Inferior parietal cortex (tissue), 1 donor: Measurements from ENCODE around the gene NOS1.
"Not testable (repeated sequence)": the region's sequence is repeated elsewhere in the genome, so short reads cannot be mapped to it uniquely, and the experiment has no call there.

Experiments used
- DNase-seq: peaks from one replicate; pipeline ENCODE4 v3.0.0-alpha.2; 2016; ENCODE audit errors: extremely low spot score

NOS1 gene

DNA sequence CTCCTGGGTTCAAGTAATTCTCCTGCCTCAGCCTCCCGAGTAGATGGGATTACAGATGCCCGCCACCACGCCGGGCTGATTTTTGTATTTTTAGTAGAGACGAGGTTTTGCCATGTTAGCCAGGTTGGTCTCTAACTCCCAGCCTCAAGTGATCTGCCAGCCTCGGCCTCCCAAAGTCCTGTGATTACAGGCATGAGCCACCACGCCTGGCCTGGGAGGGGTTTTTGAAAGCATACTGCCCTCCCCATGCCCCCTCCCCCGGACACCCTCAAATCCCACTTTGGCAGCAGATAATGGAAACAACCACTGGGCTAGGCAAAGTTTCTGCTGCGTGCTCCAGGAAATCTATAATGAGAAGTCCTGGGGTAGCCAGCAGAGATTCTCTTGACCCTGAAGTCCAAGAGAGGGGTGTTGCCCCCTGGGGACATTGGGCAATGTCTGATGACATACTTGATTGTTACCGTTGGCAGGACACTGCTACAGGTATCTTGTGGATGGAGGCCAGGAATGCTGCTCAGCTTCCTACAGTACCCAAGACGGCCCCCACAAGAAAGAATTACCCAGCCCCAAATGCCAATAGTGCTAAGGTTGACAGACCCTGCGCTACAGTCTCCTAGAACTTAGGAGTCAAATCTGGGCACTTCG is 152.5 kb downstream of the NOS1 start:
- DNase-seq, result no peak

GRCh38 chr12:117208206-117208605 is 153.2 kb downstream of the NOS1 start:
- DNase-seq, result no peak

DNA sequence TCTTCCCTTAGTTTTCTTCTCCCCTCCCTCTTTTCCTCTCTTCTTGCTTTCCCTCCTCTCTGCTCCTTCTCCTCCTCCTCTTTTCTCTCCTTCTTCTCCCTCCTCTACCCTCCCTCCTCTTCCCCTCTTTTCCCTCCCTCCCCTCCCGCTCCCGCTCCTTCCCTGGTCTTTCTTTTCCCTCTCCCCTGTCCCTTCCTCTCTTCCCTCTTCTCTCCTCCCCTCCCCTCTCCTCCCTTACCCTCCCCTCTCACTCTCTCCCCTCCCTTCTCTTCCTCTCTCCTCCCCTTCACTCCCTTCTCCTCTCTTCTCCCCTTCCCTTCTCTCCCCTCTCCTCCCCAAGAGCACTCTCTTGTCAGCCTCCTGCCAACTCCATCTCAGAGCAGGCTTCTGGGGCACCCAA is 153.8 kb downstream of the NOS1 start:
- no peak for DNase-seq

DNA sequence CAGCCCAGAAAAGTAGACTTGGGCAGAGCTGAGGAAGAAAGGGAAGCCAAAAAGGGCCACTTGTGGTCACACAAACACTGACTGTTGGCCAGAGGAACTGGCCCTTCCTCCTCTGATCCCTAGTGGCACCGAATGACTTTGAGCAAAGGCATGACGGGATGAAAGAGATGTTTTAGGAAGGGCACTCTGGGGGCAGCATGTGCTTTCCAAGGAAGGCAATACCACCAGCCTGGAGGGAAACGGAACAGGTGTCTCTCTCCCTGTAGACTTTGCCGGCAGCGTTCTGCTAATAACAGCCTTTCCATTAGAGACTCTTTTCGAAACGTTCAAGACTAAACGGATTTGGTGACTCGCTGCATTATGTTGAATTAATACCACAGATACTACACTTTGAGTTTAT is 158.9 kb downstream of the NOS1 start:
- DNase-seq, result no peak

DNA sequence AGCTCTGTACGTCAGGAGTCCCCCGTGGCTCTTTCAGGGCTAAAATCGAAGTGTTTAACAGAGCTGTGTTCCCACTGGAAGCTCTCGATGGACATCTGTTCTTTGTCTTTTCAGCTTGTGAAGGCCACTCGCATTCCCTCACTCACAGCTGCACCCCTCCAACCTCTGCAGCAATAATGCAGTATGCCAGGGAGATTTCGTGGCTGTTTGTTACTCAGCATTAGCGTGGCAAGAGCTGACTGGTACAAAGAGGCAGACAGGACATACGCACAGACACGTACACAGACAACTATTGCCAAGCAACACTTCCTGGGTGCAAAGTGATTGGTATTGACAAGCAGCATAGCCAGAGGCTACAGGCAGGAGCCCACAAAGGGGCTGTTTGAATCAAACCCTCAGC is 159.4 kb downstream of the NOS1 start:
- no peak for DNase-seq

DNA sequence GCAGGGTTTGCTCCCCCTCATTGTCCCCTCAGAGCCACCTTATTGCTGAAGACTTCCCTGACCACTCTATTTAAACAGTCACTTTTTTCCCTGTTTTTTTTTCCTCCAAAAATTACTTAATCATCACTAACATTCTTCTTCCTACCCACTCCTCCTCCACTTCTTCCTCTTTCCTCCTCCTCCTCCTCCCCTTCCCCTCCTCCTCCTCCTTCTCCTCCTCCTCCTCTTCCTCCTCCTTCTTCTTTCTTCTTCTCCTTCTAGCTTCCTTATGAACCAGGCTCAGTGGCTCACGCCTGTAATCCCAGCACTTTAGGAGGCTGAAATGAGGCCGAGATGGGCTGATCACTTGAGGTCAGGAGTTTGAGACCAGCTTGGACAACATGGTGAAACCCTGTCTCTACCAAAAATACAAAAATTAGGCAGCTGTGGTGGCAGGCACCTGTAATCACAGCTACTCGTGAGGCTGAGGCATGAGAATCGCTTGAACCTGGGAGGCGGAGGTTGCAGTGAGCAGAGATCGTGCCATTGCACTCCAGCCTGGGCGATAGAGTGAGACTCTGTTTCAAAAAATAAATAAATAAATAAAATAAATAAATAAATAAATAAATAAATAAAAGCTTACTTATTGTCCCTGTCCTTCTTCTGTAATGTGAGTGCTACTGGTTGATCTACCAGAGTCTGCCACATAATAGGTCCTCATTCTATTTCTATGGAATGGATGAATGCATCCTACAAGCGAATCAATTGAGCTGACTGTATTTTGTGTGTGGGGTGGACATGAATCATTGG is 161.3 kb downstream of the NOS1 start:
- not testable (repeated sequence) for DNase-seq

GRCh38 chr12:117196334-117196733 is 165.1 kb downstream of the NOS1 start:
- DNase-seq, result not testable (repeated sequence)

- DNase-seq, result not testable (repeated sequence)
These were observed 166.4 kb downstream of the NOS1 start for GRCh38 chr12:117195027-117195426.

GRCh38 chr12:117193903-117194302 is 167.5 kb downstream of the NOS1 start:
- no peak for DNase-seq

- not testable (repeated sequence) for DNase-seq
These were observed 168.8 kb downstream of the NOS1 start for GRCh38 chr12:117192581-117192980.

- no peak for DNase-seq
These were observed 169.4 kb downstream of the NOS1 start for GRCh38 chr12:117192057-117192456.

DNA sequence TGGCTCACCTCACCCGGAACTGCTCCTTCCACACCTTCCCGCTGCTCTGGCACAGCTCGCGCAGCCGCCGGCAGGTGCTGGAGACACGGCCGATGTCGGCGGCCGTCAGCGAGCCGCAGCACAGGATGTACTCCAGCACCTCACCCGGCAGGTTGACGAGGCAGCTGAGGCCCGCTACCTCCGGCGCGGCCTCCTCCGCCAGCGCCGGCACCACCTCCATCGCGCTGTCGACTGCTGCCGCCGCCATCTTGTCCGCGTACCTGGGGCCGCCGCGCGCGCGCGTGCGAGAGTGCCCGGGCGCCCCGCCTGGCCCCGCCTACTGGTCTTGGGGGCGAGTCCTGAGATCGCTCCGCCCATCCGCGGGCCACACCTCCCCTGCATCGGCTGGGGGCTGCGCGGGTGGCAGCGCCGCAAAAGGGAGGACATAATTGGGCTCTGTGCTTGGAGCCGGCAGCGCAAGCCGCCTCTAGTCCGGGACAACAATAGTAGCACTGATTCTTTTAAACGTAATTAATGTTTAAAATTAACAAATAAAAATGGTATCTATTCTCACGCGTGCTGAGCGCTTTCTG is 171.1 kb downstream of the NOS1 start, which contains the start of gene FBXO21:
Gene FBXO21, minus strand, starts transcription at position 261 of the 572 bp plus-strand sequence. Its CDS starts 14 bp downstream, at position 247.
- DNase-seq, result peak; percentile 89

DNA sequence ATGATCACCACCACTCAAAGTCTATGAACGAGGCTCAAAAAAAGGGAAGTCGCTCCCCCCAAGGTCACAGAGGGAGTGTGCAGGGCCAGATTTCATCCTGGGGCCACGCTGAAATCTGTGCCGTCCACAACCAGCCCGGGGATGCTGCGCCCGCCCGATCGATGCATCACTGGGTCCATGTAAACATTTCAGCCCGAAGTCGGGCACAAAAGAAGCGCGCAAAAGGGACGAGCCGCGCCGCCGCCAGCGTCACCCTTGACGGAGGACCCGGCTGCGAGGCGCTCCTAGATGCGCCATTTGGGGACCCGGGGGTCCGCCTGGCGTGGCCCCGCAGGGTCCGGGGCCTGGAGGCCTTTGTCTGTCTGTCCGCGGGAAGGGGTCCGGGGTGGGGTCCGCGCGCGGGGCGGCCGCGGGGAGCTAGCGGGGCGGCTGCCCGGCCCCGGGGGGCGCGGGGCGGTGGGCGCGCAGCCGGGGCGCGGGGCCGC is 171.7 kb downstream of the NOS1 start:
- DNase-seq, result peak; percentile 25

DNA sequence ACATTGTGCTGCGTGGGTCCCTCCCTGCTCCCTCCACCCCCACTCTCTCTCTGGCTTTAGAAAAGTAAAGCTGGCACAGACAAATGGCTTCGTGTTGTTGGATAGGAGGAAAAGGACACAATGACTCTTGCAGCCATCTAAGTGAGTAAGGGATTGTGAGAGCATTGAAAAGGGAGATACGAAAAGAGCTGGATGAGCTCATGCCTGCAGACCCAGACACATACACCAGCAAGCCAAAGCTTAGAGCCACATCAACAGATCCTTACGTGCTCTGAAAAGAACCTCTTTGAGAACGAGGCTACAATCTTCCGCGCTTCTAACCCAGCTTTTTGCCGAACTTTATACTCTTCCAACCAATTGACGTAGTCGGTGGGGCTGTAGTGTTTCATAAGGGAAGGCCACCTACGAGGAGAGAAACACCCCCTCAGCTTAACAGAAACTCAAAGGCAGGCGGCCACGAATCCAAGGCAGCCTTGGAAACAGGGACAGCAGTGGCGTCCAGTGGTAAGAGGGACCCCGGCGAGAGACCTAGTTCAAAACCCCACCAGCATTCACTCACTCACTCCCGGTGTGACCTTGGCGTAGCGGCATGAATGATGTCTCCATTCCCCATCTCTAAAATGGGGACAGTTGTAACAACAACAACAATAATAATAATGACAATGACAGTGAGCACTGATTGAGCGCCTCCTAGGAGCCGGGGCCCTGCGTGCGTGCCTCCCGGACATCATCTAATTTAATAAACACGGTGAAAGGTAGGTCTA is 172.3 kb downstream of the NOS1 start:
- DNase-seq, result peak; percentile 69

DNA sequence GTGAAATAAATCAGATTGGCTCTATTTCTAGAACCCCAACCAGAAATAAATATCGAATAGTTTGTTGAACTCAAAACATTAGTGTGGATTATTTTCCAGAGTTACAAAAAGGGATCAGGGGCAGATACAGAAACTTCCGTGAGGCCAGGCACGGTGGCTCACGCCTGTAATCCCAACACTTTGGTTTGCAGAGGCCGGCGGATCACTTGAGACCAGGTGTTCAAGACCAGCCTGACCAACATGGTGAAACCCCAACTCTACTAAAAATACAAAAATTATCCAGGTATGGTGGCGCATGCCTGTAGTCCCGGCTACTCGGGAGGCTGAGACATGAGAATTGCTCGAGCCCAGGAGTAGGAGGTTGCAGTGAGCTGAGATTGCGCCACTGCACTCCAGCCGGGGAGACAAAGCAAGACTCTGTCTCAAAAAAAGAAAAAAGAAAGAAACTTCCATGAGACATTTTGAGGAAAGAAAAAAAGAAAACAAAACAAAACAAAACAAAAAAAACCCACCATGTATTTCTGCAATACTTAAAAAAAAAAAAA is 173.2 kb downstream of the NOS1 start:
- DNase-seq, result no peak

DNA sequence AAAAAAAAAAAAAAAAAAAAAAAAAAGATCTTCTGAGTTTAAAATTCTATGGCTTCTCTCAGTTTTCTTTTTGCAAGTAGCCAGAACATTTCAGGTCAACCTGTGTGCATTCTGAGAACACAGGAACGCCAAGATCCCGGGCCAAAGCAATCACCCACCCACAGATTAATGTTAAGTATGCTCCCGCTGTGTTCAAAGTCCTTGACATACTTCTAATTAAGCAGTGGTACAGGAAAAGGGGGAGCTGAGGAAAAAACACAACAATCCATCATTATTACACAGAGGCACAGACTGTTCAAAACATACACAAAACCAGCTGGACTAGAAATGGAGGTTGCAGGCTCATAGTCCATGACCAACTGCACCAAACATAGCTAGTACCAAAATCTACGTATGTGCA is 174.0 kb downstream of the NOS1 start:
- no peak for DNase-seq

- no peak for DNase-seq
These were observed 178.6 kb downstream of the NOS1 start for GRCh38 chr12:117182866-117183265.

DNA sequence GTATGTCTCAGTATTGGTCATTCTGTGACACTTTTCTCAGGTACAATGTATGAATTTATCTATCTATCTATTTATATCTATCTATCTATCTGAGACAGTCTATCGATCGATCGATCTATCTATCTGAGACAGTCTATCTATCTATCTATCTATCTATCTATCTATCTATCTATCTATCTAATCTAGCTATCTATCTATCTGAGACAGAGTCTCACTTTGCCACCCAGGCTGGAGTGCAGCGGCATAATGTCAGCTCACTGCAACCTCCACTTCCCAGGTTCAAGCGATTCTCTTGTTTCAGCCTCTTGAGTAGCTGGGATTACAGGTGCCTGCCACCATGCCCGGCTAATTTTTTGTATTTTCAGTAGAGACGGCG is 180.0 kb downstream of the NOS1 start:
- DNase-seq, result not testable (repeated sequence)

DNA sequence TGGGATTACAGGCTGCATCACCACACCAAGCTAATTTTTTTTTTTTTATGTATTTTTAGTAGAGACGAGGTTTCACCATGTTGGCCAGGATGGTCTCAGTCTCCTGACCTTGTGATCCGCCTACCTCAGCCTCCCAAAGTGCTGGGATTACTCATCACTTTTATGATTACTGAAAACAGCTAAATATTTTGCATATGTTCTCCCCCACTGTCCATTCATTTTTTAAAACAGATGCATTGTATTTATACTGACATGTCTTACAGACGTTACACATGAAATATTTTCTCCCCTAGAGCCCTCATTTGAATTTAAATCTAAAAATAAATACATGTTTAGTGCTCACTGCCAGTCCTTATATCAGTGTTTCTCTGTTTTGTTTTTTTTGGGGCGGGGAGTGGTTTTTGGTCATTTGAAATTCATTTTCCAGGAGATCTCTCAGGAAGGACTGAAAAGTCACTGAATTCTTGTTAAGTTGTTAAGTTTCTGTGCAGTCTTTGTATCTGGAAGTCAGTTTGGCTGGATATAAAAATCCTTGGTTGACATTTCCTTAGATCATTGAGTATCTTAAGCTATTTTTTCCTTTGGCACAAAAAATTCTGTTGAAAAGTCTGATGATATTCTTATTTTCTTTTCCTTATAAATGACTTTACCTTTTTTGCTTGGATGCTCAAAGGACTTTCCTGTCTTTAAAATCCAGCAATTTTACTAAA is 180.5 kb downstream of the NOS1 start:
- DNase-seq, result no peak

GRCh38 chr12:117178745-117179144 is 182.7 kb downstream of the NOS1 start:
- DNase-seq, result no peak

DNA sequence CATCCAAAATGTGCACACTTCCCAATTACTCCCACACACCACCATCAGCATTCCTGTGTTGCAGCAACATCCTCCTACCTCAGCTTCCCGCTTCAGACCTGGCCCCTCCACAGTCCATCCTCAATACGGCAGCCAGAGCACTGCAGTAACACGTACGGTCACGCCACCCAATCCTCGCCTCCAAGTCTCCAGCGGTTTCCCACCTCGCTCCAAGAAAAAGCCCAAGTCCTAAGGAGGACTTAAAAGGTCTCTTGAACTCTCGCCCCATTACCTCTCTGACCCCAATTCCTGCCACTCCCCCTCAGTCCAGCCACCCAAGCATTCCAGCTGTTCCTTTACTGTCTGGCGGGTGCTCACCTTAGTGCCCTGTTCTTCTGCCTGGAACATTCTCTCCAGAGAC is 183.1 kb downstream of the NOS1 start:
- no peak for DNase-seq
